Measurements from ENCODE around the gene KIF16B.

GRCh38 chr20:16562259-16562658 lies 11.0 kb downstream of the KIF16B start:
- TF ChIP-seq, protein P1, sequence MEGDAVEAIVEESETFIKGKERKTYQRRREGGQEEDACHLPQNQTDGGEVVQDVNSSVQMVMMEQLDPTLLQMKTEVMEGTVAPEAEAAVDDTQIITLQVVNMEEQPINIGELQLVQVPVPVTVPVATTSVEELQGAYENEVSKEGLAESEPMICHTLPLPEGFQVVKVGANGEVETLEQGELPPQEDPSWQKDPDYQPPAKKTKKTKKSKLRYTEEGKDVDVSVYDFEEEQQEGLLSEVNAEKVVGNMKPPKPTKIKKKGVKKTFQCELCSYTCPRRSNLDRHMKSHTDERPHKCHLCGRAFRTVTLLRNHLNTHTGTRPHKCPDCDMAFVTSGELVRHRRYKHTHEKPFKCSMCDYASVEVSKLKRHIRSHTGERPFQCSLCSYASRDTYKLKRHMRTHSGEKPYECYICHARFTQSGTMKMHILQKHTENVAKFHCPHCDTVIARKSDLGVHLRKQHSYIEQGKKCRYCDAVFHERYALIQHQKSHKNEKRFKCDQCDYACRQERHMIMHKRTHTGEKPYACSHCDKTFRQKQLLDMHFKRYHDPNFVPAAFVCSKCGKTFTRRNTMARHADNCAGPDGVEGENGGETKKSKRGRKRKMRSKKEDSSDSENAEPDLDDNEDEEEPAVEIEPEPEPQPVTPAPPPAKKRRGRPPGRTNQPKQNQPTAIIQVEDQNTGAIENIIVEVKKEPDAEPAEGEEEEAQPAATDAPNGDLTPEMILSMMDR (IDR thresholded peaks at IDR 0.05) = no peak
- no peak for TF ChIP-seq POLR2A (IDR thresholded peaks at IDR 0.05)
